Globus pallidus (tissue), 1 donor: ENCODE measurements around the gene FAM200C.
"Not testable (repeated sequence)": the region's sequence is repeated elsewhere in the genome, so short reads cannot be mapped to it uniquely, and the experiment has no call there.

Experiments used
- DNase-seq: peaks from one replicate; pipeline ENCODE4 v3.0.0-alpha.2; 2015; ENCODE audit warnings: low spot score

FAM200C gene

GRCh38 chr5:160399402-160400353 lies at the start of gene FAM200C:
TSS of gene FAM200C (minus strand) at chr5:160400054. CDS start at chr5:160395490, 4,564 bp downstream.
- peak; percentile 95 for DNase-seq

GRCh38 chr5:160449458-160449857 lies 49.6 kb upstream of the FAM200C start:
- no peak for DNase-seq

GRCh38 chr5:160448886-160449285 lies 49.0 kb upstream of the FAM200C start:
- DNase-seq: no peak

GRCh38 chr5:160445751-160446150 lies 45.9 kb upstream of the FAM200C start:
- no peak for DNase-seq

- DNase-seq: no peak
Measured at GRCh38 chr5:160445132-160445531, 45.3 kb upstream of the FAM200C start.

GRCh38 chr5:160444407-160444806 lies 44.6 kb upstream of the FAM200C start:
- no peak for DNase-seq

- no peak for DNase-seq
Measured at GRCh38 chr5:160442824-160443431, 43.1 kb upstream of the FAM200C start.

- no peak for DNase-seq
Measured at GRCh38 chr5:160441311-160441781, 41.5 kb upstream of the FAM200C start.

- peak; percentile 79 for DNase-seq
Measured at GRCh38 chr5:160439205-160439600, 39.3 kb upstream of the FAM200C start.

GRCh38 chr5:160438316-160439204 lies 38.7 kb upstream of the FAM200C start:
- peak; percentile 71 for DNase-seq

- no peak for DNase-seq
Measured at GRCh38 chr5:160437271-160437670, 37.4 kb upstream of the FAM200C start.

GRCh38 chr5:160436661-160437060 lies 36.8 kb upstream of the FAM200C start:
- DNase-seq: not testable (repeated sequence)

GRCh38 chr5:160436017-160436416 lies 36.2 kb upstream of the FAM200C start:
- DNase-seq: no peak

GRCh38 chr5:160435532-160435931 lies 35.7 kb upstream of the FAM200C start:
- DNase-seq: no peak

- no peak for DNase-seq
Measured at GRCh38 chr5:160434022-160434531, 34.2 kb upstream of the FAM200C start.

GRCh38 chr5:160432787-160433186 lies 32.9 kb upstream of the FAM200C start:
- no peak for DNase-seq

GRCh38 chr5:160432196-160432595 lies 32.3 kb upstream of the FAM200C start:
- no peak for DNase-seq

- no peak for DNase-seq
Measured at GRCh38 chr5:160427607-160428006, 27.8 kb upstream of the FAM200C start.

- no peak for DNase-seq
Measured at GRCh38 chr5:160423099-160423498, 23.2 kb upstream of the FAM200C start.

- DNase-seq: peak; percentile 90
Measured at GRCh38 chr5:160421625-160422258, 21.9 kb upstream of the FAM200C start, which contains the start of gene PTTG1. TSS of gene PTTG1 (plus strand) at chr5:160421855. CDS start at chr5:160422313, 458 bp downstream.

GRCh38 chr5:160420331-160420610 lies 20.4 kb upstream of the FAM200C start:
- DNase-seq: no peak
